ENCODE data around the gene CTSA.
A peak's percentile ranks its signal among the peaks of the same experiment; 100 is the strongest.
"Not testable (repeated sequence)": the region's sequence is repeated elsewhere in the genome, so short reads cannot be mapped to it uniquely, and the experiment has no call there.

Gene CTSA

DNA sequence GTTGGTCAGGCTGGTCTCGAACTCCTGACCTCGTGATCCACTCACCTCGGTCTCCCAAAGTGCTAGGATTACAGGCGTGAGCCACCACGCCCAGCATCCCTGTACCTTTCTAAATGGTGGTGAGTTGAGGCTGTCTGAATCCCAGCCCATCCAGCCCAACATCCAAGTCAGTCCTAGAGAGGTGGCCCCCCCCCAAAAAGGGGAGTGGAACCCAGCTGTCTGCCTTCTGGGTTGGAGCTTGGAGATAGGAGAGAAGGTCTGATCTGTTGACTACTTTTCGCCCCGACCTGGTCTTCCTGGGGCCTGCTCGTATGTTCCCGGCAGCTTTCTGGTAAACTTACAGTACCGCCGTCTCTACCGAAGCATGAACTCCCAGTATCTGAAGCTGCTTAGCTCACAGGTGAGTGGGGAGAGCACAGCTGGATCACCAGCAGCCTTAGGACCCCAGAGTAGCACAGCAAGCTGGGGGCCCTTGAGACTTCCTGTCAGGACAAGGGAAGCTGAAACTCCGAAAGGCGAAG lies 5.6 kb downstream of the CTSA start:
- DNase-seq (ENCODE audit: low spot score): no peak

DNA sequence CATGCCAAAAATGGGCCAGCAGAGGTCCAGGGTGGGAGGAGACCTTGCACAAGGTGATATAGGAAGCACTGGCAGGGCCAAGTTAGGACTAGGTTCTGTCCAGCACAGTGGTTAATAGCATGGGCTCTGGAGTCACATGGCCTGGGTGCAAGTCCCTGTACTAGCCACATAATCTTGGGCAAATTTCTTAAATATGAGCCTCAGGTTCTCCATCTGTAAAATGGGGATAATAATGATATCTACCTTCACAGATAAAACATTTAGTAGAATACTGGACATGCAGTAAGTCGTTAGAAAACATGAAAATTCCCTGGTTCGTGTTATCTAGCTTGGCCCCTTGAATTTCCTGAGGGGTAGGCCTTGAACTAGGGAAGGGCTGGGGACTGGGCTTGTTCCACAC lies 6.2 kb downstream of the CTSA start:
- DNase-seq (ENCODE audit: low spot score): no peak

DNA sequence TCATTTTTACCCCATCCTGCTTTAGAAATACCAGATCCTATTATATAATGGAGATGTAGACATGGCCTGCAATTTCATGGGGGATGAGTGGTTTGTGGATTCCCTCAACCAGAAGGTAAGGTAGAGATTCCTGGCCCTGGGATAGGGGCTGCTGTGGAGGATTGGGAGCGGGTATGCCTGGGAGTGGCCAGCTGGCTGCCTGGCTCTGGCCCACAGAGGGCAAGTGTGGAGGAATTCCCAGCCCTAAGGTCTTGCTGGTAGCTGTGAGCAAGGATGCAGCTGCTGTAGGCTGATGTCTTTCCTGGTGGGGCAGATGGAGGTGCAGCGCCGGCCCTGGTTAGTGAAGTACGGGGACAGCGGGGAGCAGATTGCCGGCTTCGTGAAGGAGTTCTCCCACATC lies 6.6 kb downstream of the CTSA start:
- DNase-seq (ENCODE audit: low spot score): no peak

DNA sequence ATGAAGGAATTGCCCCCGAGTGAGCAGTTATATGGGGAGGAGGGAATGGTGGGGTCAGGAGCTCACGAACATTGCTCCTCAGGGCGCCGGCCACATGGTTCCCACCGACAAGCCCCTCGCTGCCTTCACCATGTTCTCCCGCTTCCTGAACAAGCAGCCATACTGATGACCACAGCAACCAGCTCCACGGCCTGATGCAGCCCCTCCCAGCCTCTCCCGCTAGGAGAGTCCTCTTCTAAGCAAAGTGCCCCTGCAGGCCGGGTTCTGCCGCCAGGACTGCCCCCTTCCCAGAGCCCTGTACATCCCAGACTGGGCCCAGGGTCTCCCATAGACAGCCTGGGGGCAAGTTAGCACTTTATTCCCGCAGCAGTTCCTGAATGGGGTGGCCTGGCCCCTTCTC lies 7.2 kb downstream of the CTSA start:
- DNase-seq (ENCODE audit: low spot score): no peak

DNA sequence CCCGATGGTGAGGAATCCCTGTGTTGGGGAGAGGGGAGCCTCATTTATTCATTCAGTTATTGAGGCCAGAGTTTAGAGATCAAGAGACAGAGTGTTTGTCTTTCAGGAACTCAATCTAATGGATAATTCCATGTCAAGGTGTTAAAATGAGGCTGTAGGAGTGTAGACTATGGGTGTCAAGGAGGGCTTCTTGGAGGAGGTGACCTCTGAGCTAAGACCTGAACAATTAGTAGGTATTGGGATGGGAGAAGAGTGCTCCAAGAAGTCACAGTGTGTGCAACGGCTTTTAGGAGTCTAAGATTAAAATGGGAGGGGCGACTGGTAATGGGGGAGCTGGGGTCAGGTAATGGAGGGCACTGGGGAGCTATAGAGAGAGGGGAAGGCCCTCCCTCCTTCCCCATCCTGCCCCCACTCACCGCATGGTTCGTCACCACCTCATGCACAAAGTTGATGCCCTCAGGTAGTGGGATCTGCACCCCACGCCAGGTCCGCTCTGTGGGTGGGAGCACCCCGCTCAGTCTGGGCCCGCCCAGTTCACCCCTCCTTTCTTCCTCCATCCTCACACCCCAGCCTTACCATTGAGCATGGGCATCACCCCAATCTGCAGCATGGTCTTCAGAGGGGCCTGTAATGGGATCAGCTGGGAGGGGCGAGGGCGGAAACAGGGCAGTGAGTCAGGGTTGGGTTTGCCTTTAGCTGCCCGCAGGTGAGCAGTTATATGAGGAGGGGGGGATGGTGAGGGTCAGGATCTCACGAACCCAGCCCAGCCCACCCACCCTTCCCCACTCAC lies 8.1 kb downstream of the CTSA start:
- no peak for DNase-seq (ENCODE audit: low spot score)

DNA sequence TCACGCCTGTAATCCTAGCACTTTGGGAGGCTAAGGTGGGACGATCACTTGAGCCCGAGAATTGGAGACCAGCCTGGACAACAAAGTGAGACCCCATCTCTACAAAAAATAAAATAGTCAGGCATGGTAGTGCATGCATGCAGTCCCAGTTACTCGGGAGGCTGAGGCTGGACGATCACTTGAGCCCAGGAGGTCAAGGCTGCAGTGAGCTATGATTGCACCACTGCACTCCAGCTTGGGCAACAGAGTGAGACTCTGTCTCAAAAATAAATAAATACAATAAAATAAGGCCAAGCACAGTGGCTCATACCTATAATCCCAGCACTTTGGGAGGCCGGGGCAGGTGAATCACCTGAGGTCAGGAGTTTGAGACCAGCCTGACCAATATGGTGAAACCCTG lies 10.2 kb downstream of the CTSA start:
- not testable (repeated sequence) for DNase-seq (ENCODE audit: low spot score)

DNA sequence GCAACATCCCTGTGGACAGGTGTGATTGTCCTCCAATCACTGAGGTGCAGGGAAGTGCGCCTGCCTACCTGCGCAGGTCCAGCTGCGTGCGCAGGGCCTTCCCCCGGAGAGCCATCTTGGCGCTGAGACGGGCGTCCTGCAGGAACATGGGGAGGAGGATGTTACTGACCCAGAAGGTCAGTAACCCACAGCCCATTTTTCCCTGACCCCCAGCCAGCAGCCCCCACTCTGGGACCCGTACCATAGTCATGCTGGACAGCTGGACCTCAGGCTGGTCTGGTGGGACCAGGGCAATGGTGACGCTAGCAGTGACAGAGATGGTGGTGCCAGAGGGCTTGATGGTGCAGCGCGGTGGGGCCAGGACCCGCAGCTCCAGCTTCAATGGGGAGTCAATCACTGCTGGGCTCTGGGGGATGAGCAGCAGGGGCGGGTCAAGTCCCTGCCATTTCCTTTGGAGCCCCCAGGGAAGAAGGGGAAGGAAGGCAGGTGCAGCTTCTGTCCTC lies 11.1 kb downstream of the CTSA start:
- DNase-seq (ENCODE audit: low spot score): no peak

DNA sequence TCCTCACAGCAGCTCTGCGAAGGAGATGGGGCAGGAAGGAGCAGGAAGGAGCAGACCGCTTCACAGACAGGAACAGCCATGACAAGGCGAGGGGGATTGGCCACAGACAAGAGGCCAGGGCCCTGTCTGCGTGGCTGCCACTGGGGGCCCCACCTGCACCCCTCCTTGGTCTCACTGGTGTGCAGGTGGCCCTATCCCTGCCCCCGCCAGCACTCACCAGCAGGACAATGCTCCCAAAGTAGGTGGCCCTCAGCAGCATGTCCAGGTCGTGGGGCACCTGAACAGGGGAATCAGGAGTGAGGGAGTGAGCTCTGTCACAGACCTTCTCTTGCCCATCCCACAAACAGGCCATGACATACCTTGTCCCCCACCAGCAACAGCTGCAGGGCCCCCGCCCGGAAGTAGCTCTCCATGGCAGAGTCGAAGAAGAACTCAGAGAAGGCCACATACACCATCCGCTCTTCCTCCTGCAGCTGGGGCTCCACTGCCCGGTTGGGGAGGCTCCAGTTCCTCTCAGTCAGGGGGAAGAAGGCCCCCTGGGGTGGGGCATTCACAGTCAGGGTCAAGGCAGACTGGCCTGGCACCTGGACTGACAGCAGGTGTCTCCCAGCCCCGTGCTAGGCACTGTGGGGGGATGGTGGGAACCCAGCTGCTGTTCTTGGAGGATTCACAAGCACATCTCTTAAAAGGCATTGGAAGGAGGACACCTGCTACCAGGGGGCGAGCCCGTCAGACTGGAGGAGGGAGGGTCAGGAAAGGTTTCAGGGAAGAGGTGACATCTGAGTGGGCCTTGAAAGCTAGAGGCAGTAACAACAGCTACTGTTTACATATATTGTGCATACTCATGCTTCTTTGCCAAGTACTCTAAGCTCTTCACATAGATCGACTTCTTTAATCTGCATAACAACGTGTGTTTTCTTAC lies 13.7 kb downstream of the CTSA start:
- no peak for DNase-seq (ENCODE audit: low spot score)

DNA sequence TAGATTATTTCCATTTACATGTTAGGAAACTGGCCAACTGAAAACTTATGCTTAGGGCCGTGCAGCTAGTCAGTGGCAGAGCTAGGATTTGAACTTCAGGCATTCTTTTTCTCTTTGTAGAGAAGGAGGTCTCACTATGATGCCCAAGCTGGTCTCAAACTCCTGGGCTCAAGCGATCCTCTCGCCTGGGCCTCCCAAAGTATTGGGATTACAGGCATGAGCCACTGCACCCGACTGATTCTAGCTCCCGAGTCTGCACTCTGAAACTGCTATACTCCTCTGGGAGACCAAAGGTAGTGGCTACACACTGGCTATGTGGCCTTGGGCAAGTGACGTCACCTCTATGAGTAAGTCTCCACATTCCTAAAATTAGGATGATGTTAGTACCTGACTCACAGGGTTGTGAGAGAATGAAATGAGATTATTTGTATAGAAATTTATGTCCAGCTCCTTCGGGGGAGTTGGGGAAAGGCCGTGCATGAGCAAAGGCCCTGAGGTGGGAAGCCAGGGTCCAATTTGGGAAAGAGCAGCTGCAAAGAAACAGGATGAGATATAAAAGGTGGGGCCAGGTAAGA lies 14.5 kb downstream of the CTSA start:
- DNase-seq (ENCODE audit: low spot score): no peak

DNA sequence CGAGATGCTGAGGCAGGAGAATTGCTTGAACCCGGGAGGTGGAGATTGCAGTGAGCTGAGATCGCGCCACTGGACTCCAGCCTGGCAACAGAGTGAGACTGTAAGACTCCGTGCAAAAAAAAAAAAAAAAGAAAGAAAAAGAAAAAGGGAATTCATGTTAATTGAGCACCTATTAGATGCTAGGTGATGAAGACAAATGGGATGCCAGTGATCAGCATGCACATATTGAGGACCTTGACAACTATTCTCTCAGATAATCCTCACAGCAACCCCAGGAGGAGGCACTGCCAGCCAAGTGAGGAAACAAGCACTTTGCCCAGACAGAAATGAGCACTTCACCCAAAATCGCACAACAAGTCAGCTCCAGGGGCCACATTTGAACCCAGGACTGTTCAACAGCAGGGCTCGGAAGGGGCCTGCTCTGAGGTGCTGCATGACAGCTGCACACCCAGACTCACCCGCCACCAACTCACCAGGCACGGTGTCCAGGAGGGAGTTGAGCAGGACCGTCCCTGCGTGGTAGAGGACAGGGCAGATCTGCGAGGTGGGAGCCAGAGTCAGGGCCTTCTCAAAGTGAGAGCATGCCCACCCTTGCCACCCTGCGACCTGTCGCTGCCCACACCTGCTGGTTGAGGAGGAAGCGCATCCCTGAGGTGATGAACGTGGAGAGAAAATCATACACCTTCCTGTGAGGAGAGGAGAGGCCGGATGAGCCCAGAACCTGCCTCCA lies 16.2 kb downstream of the CTSA start:
- no peak for DNase-seq (ENCODE audit: low spot score)

DNA sequence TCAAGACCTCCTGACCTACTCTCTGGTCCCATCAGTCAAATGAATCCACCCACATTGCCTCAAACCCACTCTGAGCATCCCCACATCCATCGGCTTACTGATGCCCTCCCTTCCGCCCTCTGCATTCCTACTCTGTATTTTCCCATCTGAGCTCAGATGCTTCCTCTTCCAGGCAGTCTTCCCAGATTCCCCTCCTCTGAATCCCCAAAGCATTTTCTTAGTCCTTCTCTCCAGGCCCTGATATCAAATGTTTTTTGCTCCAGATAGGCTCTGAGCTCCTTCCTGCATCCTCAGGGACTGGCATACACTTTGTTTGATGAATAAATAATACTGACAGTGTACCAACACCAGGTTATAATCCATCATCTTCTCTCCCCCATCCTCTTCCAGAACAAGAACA lies 16.9 kb downstream of the CTSA start:
- no peak for DNase-seq (ENCODE audit: low spot score)

DNA sequence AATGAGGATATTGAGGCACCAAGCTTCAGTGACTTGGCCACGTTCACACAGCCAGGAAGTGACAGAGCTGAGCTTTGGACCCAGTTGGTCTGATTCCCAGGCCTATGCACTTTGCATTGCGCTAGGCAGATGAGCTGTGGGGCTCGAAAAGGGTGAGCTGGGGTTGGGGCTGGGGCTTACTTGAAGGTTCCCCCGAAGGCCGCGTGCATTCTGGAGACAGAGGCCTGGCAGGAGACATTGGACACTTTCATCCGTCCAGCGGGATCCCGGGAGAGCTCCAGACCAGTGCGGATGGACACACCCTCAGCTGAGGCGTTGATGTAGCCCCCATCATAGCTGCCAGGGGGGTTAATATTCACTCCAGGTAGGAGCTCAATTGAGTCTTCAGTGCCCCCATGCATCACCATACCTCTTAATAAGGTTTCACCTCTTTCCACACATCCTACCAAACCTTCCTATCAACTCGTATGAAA lies 18.2 kb downstream of the CTSA start:
- DNase-seq (ENCODE audit: low spot score): no peak

DNA sequence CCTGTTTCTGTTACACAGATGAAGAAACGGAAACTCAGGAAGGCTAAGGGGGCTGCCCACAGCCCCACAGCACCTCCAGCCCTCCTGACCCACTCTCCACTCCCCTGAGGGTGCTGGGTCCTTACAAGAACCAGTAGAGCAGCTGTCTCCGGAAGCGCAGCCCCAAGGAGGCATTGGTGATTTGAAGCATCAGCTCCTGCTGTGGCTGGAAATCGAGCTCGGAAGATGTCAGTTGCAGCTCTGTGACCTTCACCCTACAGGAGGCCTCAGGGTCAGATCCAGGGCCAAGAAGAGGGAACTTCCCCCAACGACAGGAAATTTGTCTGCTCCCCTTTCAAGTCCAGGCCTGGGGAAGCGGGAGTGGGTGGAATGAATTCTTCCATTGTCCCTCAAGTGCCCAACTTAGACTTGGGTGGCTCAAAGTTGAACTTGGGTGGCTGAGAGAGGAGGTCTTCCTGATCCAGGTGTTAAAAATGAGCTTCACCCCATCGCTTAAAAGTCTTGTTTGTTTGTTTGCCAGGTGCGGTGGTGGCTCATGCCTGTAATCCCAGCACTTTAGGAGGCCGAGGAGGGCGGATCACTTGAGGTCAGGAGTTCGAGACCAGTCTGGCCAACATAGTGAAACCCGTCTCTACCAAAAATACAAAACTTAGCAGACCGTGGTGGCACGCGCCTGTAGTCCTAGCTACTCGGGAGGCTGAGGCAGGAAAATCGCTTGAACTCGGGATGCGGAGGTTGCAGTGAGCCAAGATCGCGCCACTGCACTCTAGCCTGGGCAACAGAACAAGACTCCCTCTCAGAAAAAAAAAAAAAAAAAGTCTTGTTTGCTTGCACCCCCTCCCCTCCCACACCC lies 18.9 kb downstream of the CTSA start:
- DNase-seq (ENCODE audit: low spot score): no peak

DNA sequence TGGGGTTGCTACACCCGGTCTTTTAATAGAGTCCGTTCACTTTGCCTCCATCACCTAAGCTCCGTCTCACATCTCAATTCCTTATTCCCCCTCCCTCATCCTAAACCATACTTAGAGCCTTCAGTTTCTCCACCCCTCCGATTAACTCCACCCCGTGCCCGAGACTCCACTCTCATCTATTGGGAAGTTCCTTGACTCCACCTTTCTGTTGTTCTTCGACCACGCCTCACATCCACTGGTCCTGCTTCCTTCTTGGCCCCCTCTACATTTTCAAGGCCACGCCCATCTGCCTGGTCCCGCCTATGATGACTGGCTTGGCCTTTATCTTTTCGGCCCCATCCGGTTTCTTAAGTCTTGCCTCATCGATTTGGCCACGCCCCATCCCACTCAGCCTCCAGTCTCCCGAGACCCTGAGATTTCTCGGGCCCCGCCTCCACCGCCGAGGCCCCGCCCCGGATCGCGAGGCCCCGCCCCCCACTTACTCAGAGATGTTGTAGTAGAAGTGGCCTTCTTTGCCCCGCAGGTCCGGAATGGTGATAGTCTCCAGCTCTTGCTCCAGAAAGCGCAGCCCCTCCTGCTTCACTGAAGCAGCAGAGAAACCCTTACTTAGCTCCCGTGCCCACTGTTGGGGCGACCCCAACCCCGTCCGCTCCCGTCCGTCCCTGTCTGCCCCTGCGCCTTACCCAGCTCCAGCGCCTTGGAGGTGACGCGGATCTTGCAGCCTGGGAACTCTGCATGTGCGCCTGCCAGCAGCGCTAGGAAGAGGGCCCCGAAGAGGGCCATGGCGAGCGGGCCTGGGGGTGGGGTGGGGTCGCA lies 19.7 kb downstream of the CTSA start:
- peak; percentile 97 for DNase-seq (ENCODE audit: low spot score)

DNA sequence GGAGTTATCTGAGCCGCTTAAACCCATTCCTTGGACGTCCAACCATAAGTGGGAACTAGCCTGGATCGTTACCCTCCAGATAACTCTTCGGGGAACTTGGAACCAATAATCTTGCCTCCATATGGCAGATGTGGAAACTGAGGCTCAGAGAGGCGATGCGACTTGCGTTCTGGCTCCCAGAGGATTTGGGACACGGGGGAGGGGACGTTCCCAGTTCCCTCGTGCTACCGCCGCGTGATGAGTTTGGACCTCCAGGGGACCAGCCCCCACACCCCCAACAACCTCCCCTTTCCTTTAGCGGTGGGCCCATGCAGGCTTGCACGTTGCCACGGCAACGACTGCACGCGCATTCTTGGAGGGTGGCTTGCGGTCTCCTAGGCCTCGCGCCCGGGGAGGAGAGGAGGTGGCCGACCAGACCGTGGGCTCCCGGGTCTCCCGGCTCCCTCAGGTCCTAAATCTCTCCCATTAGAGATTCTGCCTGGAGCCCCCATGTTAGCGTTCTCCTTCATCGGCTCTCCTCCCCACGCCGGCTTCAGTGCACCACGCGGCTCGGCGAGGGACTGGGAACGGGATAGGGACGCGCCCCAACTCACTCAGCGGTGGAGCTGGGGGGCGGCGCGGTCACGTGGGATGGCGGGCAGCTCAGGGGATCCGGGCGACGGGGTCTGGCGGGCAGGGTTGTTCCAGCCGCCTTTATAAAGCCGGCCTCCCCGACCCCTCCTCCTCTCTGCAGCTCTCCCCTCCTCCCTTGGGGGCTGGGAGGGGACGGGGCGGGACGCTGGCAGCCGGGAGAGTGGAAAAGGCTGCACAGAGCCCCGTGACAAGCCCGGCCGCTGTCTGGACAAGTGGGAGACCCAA lies 20.6 kb downstream of the CTSA start, which contains the start of gene PLTP:
Gene PLTP (minus strand): TSS at position 670 of the 858 bp plus-strand sequence. CDS start 703 bp downstream, outside the sequence.
- peak; percentile 67 for DNase-seq (ENCODE audit: low spot score)

DNA sequence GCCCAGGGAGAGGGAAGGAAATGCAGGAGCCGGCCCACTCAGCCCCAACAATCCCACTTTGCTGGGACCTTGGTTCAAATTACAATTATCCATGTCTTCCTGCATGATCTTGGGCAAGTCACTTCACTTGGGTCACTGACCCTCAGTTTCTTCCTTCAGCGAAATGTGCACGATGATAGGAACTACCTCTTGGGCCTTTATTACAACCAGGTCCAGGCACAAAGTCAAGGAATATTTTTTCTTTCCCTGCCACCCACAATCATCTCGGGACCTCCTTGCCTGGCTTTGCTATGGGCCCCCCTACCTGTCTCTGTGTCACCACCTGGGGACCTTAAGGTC lies 21.2 kb downstream of the CTSA start:
- no peak for DNase-seq (ENCODE audit: low spot score)

DNA sequence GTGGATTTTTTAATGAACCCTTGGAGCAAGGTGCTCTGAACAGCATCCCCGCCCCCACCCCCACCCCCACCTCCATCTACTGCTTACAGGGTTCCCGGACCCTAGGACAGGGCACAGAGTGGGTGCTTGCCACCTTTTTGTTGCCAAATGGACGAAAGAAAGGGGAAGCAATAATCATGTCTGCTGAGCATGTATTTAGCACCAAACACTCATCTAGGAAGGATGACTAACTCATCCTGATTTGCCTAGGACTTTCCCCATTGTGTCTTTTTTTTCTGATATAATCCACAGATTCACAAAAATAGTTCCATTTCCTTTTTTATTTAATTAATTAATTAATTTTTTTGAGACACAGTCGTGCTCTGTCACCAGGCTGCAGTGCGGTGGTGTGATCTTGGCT lies 22.0 kb downstream of the CTSA start:
- DNase-seq (ENCODE audit: low spot score): no peak

DNA sequence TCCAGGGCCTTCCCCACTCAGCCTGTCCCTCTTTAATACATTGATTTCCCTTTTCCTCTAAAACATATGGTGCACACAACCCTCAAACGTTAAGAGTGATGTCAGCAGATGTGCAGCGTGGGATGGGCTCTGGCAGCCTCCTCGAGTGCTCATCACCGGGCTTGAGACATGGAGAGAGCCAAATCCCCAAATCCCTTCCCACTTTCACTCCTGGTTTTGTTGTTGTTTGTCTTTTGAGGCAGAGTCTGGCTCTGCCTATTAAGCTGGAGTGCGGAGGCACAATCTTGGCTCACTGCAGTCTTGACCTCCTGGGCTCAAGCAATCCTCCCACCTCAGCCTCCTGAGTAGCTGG lies 26.6 kb downstream of the CTSA start:
- DNase-seq (ENCODE audit: low spot score): no peak

DNA sequence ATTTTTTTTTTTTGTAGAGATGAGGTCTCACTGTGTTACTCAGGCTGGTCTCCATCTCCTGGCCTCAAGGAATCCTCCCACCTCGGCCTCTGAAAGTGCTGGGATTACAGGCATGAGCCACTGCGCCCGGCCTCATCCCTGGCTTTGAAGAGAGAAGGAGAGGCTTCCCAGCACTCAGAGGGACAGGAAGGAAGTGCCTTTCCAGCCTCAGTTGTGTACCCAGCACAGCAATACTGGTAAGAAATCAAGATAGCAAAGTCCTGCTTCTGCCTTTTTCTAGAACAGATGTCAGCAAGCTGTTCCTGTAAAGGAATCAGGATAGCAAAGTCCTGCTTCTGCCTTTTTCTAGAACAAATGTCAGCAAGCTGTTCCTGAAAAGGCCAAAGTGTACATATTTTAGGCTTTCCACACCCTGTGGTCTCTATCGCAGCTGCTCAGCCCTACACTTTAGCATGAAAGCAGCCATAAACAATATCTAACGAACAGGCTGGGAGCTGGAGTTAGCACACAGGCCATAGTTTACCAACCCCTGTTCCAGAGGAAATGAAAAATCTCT lies 27.1 kb downstream of the CTSA start:
- no peak for DNase-seq (ENCODE audit: low spot score)
